GM18951 (cell line): ENCODE measurements around the gene ZFHX3.

Source experiments
- POLR2A ChIP-seq: IDR thresholded peaks from 4 replicates; pipeline ENCODE4 v1.6.1; 2011; ENCODE audit warnings: mild to moderate bottlenecking; ENCODE audit not compliant: insufficient read length, insufficient read depth; ENCODE audit errors: extremely low read depth
- in situ Hi-C: fragments of 300-500 bp; cut with MboI; formaldehyde crosslinking; loops from one replicate; pipeline ENCODE4 v1.12.0; 2022; ENCODE audit warnings: low sequenced_read_pairs, mixed read lengths, inconsistent platforms; ENCODE audit not compliant: unreplicated experiment

The ZFHX3 gene

GRCh38 chr16:73034374-73034773, 13.6 kb downstream of the ZFHX3 start:
- in situ Hi-C loops, result no loop called here
- no peak for TF ChIP-seq POLR2A

GRCh38 chr16:73033271-73033998, 14.5 kb downstream of the ZFHX3 start:
- no peak for TF ChIP-seq POLR2A
- in situ Hi-C loops, result no loop called here

- no peak for TF ChIP-seq POLR2A
- in situ Hi-C loops, result no loop called here
Measured at GRCh38 chr16:73032541-73033270, 15.2 kb downstream of the ZFHX3 start.

- TF ChIP-seq POLR2A, result no peak
- in situ Hi-C loops, result no loop called here
Measured at GRCh38 chr16:73031984-73032383, 15.9 kb downstream of the ZFHX3 start.

GRCh38 chr16:73031155-73031866, 16.6 kb downstream of the ZFHX3 start:
- in situ Hi-C loops, result no loop called here
- no peak for TF ChIP-seq POLR2A

GRCh38 chr16:73028721-73029361, 19.1 kb downstream of the ZFHX3 start:
- TF ChIP-seq POLR2A, result no peak

GRCh38 chr16:73028263-73028662, 19.7 kb downstream of the ZFHX3 start:
- no peak for TF ChIP-seq POLR2A
- in situ Hi-C loops, result no loop called here

More at GRCh38 chr16:73028721-73029361, 19.1 kb downstream of the ZFHX3 start:
- in situ Hi-C loops, result no loop called here

GRCh38 chr16:73027685-73028111, 20.2 kb downstream of the ZFHX3 start:
- no peak for TF ChIP-seq POLR2A
- in situ Hi-C loops, result no loop called here

- in situ Hi-C loops, result no loop called here
- TF ChIP-seq POLR2A, result no peak
Measured at GRCh38 chr16:73026754-73027684, 20.9 kb downstream of the ZFHX3 start.

- TF ChIP-seq POLR2A, result no peak
- in situ Hi-C loops, result no loop called here
Measured at GRCh38 chr16:73025856-73026210, 22.1 kb downstream of the ZFHX3 start.

- in situ Hi-C loops, result no loop called here
- no peak for TF ChIP-seq POLR2A
Measured at GRCh38 chr16:73025151-73025855, 22.6 kb downstream of the ZFHX3 start.
